Heart left ventricle (tissue), 16 donors: ENCODE measurements around the gene FOXR1. TPM values are rescaled to one million over a fixed set of nuclear protein-coding genes. Genes with fewer than 3 reads are reported as not detected.
A peak's percentile ranks its signal among the peaks of the same experiment; 100 is the strongest.

Experiments
- ATAC-seq, 4 donors: fragments of 200-7000 bp; cut with Tn5 transposase; one replicate each; pipeline ENCODE4 v1.9.1; 2020 to 2022; ENCODE audit warnings: moderate library complexity in 4 of 4, mild to moderate bottlenecking in 3 of 4, moderate number of reproducible peaks in 1 of 4
- DNase-seq, 5 donors: peaks; one replicate each; pipeline ENCODE4 v3.0.0-alpha.2; 2020
- H3K27ac ChIP-seq, 12 donors: fragments of 200-600 bp; sonication (generic) in 4 of 12; one replicate each; pipeline versions ENCODE4 v1.5.0 to v1.8.0; 2016 to 2022; ENCODE audit warnings: mild to moderate bottlenecking in 2 of 12
- H3K27me3 ChIP-seq, 9 donors: fragments of 200-600 bp; sonication (generic) in 2 of 9; one replicate each; pipeline versions ENCODE4 v1.5.1 to v1.8.0; 2016 to 2022; ENCODE audit warnings: mild to moderate bottlenecking in 3 of 9
- H3K36me3 ChIP-seq, 9 donors: fragments of 200-600 bp; sonication (generic) in 2 of 9; one replicate each; pipeline versions ENCODE4 v1.5.0 to v1.8.0; 2018 to 2022; ENCODE audit warnings: mild to moderate bottlenecking in 2 of 9
- H3K4me1 ChIP-seq, 12 donors: fragments of 200-600 bp; sonication (generic) in 4 of 12; one replicate each; pipeline versions ENCODE4 v1.5.0 to v1.8.0; 2016 to 2022; ENCODE audit warnings: mild to moderate bottlenecking in 3 of 12
- H3K4me3 ChIP-seq, 12 donors: fragments of 200-600 bp; sonication (generic) in 4 of 12; one replicate each; pipeline versions ENCODE4 v1.5.0 to v1.8.0; 2017 to 2022; ENCODE audit warnings: mild to moderate bottlenecking in 9 of 12, moderate library complexity in 4 of 12
- H3K9me3 ChIP-seq, 12 donors: fragments of 200-600 bp; sonication (generic) in 4 of 12; one replicate each; pipeline versions ENCODE4 v1.5.0 to v1.8.0; 2016 to 2022; ENCODE audit warnings: mild to moderate bottlenecking in 1 of 12
- CTCF ChIP-seq, 12 donors: fragments of 200-600 bp; sonication (generic) in 4 of 12; IDR thresholded peaks; one replicate each; pipeline versions ENCODE4 v1.5.0 to v1.8.0; 2018 to 2022; ENCODE audit warnings: antibody characterized with exemption in 12 of 12, mild to moderate bottlenecking in 5 of 12
- POLR2A ChIP-seq, 2 donors: fragments of 450-650 bp; IDR thresholded peaks; one replicate each; pipeline ENCODE4 v1.6.1; 2017; ENCODE audit warnings: antibody characterized with exemption in 2 of 2, mild to moderate bottlenecking in 2 of 2, moderate library complexity in 2 of 2
- WGBS, 4 donors: extraction: QIAGEN DNeasy Blood & Tissue Kit in 2 of 4; methylation state at CpG; one replicate each; pipeline versions ENCODE4 v1.1.5 to v1.1.7; 2013 to 2018; 5-methylcytosine and 5-hydroxymethylcytosine counted together
- intact Hi-C, 10 donors: fragments of 100-400 bp; cut with DNase I; formaldehyde crosslinking; loops; one replicate each; pipeline versions ENCODE4 v1.11.1 to v1.14.2; 2022
- polyA plus RNA-seq, 2 donors: library from polyadenylated mRNA; stranded (reverse); fragments of 200-250 nt; gene quantifications; one replicate each; pipeline ENCODE4 v1.2.3, GENCODE V29; 2013
- total RNA-seq, 9 donors: library from RNA; depleted of rRNA in 2 of 9; stranded (reverse); fragments of >200 nt in 2 of 9; fragmentation: NEBNext Ultra II Directional in 3 of 9; extraction: Animal tissue kit (Norgen Biotek cat#: 25700) in 3 of 9; gene quantifications; one replicate each; pipeline versions ENCODE4 v1.1.0 to v1.2.4, GENCODE V29; 2016 to 2023
- donor health status: ischemic (EF 13 %, LVEDD 7.1; RV severe dilation, severe dysfunction).
- donor health status: healthy with polysubstance abuse.
- donor health status: DM: no; HTN: yes; CAD: no.
- donor health status: DM: no; HTN: no; CAD: no.
- donor health status: ischemic (EF 25% LVEDD 6.9; RV normal size, moderate dysfunction).
- donor health status: ischemic (EF 25% LVEDD 5.7; RV mildly dilated, moderate dysfunction).
- donor health status: healthy.
- donor health status: DM: yes; HTN: yes; CAD: no.
- donor health status: ischemic (EF 35%, LVEDD 5.7; RV mildly dilated, moderate dysfunction).
- donor health status: nonischemic (EF 11% LVEDD 7.7; RV severe dilation, severe dysfunction).
- donor health status: DM: yes; HTN: yes; CAD: no.
- donor health status: PGD.
- donor health status: ischemic (EF 29% LVEDD 5.4; RV normal size, mild dysfunction).
- donor health status: nonischemic (EF 23%, LVEDD 6.1; RV moderate dilation, normal function).

Gene FOXR1
- total and polyA plus RNA-seq, 11 donors = not detected

- intact Hi-C loops = loop anchor here in 3 of 10 donors (2.0 to 10.0 kb wide), 4 partner anchors 23 to 235 kb away; no protein-coding TSS in a partner anchor
- TF ChIP-seq POLR2A (IDR thresholded peaks at IDR 0.05) = no peak
- peak; percentile 90 to 97 (median 94) for TF ChIP-seq CTCF (IDR thresholded peaks at IDR 0.05)
- H3K9me3 ChIP-seq = no peaks in the 10 kb centered on the region
- no peaks in the 10 kb centered on the region for H3K36me3 ChIP-seq
- DNase-seq (peak; percentile 76 to 85 (median 80)), ATAC-seq (peak; percentile 3 to 23 (median 12))
- peak overlapping the region; percentile 92 to 100 (median 98) for H3K27ac ChIP-seq
- peak overlapping the region; percentile 45 to 95 (median 80) for H3K4me3 ChIP-seq
- peaks cover 3 to 43% (median 30%) of the 10 kb centered on the region in 12 donors for H3K4me1 ChIP-seq
- H3K27me3 ChIP-seq = no peaks in the 10 kb centered on the region
- WGBS, 4 donors = 1% methylated on average over 19 to 20 of the region's 20 CpGs
Observed at GRCh38 chr11:118930094-118930712, 41.4 kb upstream of the FOXR1 start.

- Histone ChIP-seq H3K4me3 (no peak overlapping the region), H3K9me3 (no peaks in the 10 kb centered on the region), H3K27ac (no peak overlapping the region), H3K4me1 (peaks cover 3 to 39% (median 26%) of the 10 kb centered on the region in 12 donors), H3K36me3 (no peaks in the 10 kb centered on the region), H3K27me3 (no peaks in the 10 kb centered on the region)
- ATAC-seq = no peak
- TF ChIP-seq POLR2A (IDR thresholded peaks at IDR 0.05) (no peak), CTCF (IDR thresholded peaks at IDR 0.05) (no peak)
- no peak for DNase-seq
- intact Hi-C loops = loop anchor here in 3 of 10 donors (2.0 to 10.0 kb wide), 4 partner anchors 25 to 237 kb away; no protein-coding TSS in a partner anchor
Observed at GRCh38 chr11:118931571-118931970, 40.0 kb upstream of the FOXR1 start.

- Histone ChIP-seq H3K27ac (peak overlapping the region in 11 of 12 donors; percentile 33 to 78 (median 52)), H3K36me3 (no peaks in the 10 kb centered on the region), H3K4me1 (peaks cover 0 to 26% (median 15%) of the 10 kb centered on the region in 12 donors), H3K4me3 (no peak overlapping the region), H3K9me3 (no peaks in the 10 kb centered on the region), H3K27me3 (no peaks in the 10 kb centered on the region)
- ATAC-seq (peak; percentile 12 to 45 (median 22)), DNase-seq (peak in 3 of 5 donors; percentile 64 to 66 (median 64))
- intact Hi-C loops = loop anchor here in 1 of 10 donors (5.0 to 10.0 kb wide), 2 partner anchors 36 to 239 kb away; no protein-coding TSS in a partner anchor
- TF ChIP-seq POLR2A (IDR thresholded peaks at IDR 0.05) (no peak), CTCF (IDR thresholded peaks at IDR 0.05) (no peak)
- 4 to 10% (median 5%) methylated on average over 4 of the region's 4 CpGs for WGBS, 4 donors
Observed at GRCh38 chr11:118933486-118933885, 38.1 kb upstream of the FOXR1 start.

- Histone ChIP-seq H3K27me3 (no peaks in the 10 kb centered on the region), H3K27ac (no peak overlapping the region), H3K36me3 (no peaks in the 10 kb centered on the region), H3K4me1 (peaks cover 0 to 21% (median 10%) of the 10 kb centered on the region in 12 donors), H3K4me3 (no peak overlapping the region), H3K9me3 (no peaks in the 10 kb centered on the region)
- no peak for DNase-seq
- no peak for TF ChIP-seq POLR2A (IDR thresholded peaks at IDR 0.05)
- TF ChIP-seq CTCF (IDR thresholded peaks at IDR 0.05) = no peak
- intact Hi-C loops = loop anchor here in 2 of 10 donors (5.0 to 10.0 kb wide), 2 partner anchors 33 to 241 kb away; no protein-coding TSS in a partner anchor
- WGBS, 4 donors = 88 to 92% (median 89%) methylated on average over 8 of the region's 8 CpGs
- ATAC-seq = no peak
Observed at GRCh38 chr11:118935376-118935775, 36.2 kb upstream of the FOXR1 start.
